NOMO-1 (cell line): Measurements from ENCODE around the gene ZSWIM6.

Experiments used
- DNase-seq, 2 experiments: peaks; one replicate each; lab custom pipeline; 2025; ENCODE audit not compliant: unreplicated experiment in 2 of 2; lab: John Stamatoyannopoulos, UW

ZSWIM6 gene

GRCh38 chr5:61306531-61307131 lies 25.4 kb upstream of the ZSWIM6 start:
- DNase-seq: peak in 1 of 2 experiments; percentile 49

GRCh38 chr5:61307191-61307590 lies 24.9 kb upstream of the ZSWIM6 start:
- no peak for DNase-seq

GRCh38 chr5:61307611-61308010 lies 24.4 kb upstream of the ZSWIM6 start:
- DNase-seq: no peak

GRCh38 chr5:61308712-61309111 lies 23.3 kb upstream of the ZSWIM6 start:
- no peak for DNase-seq

GRCh38 chr5:61309115-61309514 lies 22.9 kb upstream of the ZSWIM6 start:
- DNase-seq: no peak

- DNase-seq: no peak
Measured at GRCh38 chr5:61311056-61311610, 20.9 kb upstream of the ZSWIM6 start.

- DNase-seq: no peak
Measured at GRCh38 chr5:61311836-61312808, 19.9 kb upstream of the ZSWIM6 start.

- DNase-seq: peak; percentile 17 to 74
Measured at GRCh38 chr5:61313960-61314681, 17.9 kb upstream of the ZSWIM6 start.

GRCh38 chr5:61318376-61318775 lies 13.7 kb upstream of the ZSWIM6 start:
- DNase-seq: no peak

GRCh38 chr5:61319388-61320146 lies 12.5 kb upstream of the ZSWIM6 start:
- DNase-seq: peak; percentile 65 to 93

GRCh38 chr5:61320860-61321259 lies 11.2 kb upstream of the ZSWIM6 start:
- peak; percentile 73 to 82 for DNase-seq

- DNase-seq: no peak
Measured at GRCh38 chr5:61321669-61322068, 10.4 kb upstream of the ZSWIM6 start.

GRCh38 chr5:61322738-61323725 lies 9.0 kb upstream of the ZSWIM6 start:
- DNase-seq: no peak

- DNase-seq: peak; percentile 48 to 63
Measured at GRCh38 chr5:61327760-61328753, 4.0 kb upstream of the ZSWIM6 start.

- DNase-seq: no peak
Measured at GRCh38 chr5:61328791-61329549, 3.1 kb upstream of the ZSWIM6 start.

GRCh38 chr5:61329550-61330128 lies 2.4 kb upstream of the ZSWIM6 start:
- DNase-seq: peak in 1 of 2 experiments; percentile 71

- peak; percentile 34 to 59 for DNase-seq
Measured at GRCh38 chr5:61330341-61330844, 1.7 kb upstream of the ZSWIM6 start.
